Cardiac muscle cell (in vitro differentiated cells and primary cell): ENCODE results near the gene DUS3L. TPM values are rescaled to one million over a fixed set of nuclear protein-coding genes. Genes with fewer than 3 reads are reported as not detected.

Experiments
- DNase-seq, 2 donors: peaks; one replicate each; pipeline versions ENCODE4 v3.0.0 to v3.0.0-alpha.2; 2010 to 2017; ENCODE audit warnings: low read depth in 1 of 2, low spot score in 1 of 2
- H3K27ac ChIP-seq: fragments of 200-600 bp; sonication (generic); 2 replicates; pipeline ENCODE4 v1.5.1; 2016
- H3K27me3 ChIP-seq: fragments of 200-600 bp; sonication (generic); 2 replicates; pipeline ENCODE4 v1.6.0; 2016; ENCODE audit warnings: control low read depth
- H3K36me3 ChIP-seq: fragments of 200-600 bp; sonication (generic); 2 replicates; pipeline ENCODE4 v1.5.1; 2016; ENCODE audit warnings: control low read depth
- H3K4me1 ChIP-seq: fragments of 200-600 bp; sonication (generic); 2 replicates; pipeline ENCODE4 v1.8.1; 2017; ENCODE audit warnings: low read depth, mild to moderate bottlenecking, mixed run types
- H3K4me3 ChIP-seq: fragments of 200-600 bp; sonication (generic); 2 replicates; pipeline ENCODE4 v1.5.1; 2016; ENCODE audit warnings: mild to moderate bottlenecking
- H3K9me3 ChIP-seq: fragments of 200-600 bp; sonication (generic); 2 replicates; pipeline ENCODE4 v1.5.1; 2017; ENCODE audit warnings: low read depth, mild to moderate bottlenecking, control low read depth
- CTCF ChIP-seq: IDR thresholded peaks from 2 replicates; pipeline ENCODE4 v1.5.1; 2012; ENCODE audit warnings: low read depth, mild to moderate bottlenecking, low read length
- polyA plus RNA-seq: library from polyadenylated mRNA; unstranded; fragments of >200 nt; fragmentation: Nextera tagmentation; extraction: Ambion mirVana; gene quantifications from 2 replicates; pipeline ENCODE4 v1.2.1, GENCODE V29; 2016
- total RNA-seq: library from RNA; depleted of rRNA; stranded (reverse); fragments of >200 nt; gene quantifications from 2 replicates; pipeline ENCODE4 v1.2.3, GENCODE V29; 2016

The DUS3L gene
- total and polyA plus RNA-seq, 2 experiments from 2014 or later, result 39.1 to 43.4 TPM

DNA sequence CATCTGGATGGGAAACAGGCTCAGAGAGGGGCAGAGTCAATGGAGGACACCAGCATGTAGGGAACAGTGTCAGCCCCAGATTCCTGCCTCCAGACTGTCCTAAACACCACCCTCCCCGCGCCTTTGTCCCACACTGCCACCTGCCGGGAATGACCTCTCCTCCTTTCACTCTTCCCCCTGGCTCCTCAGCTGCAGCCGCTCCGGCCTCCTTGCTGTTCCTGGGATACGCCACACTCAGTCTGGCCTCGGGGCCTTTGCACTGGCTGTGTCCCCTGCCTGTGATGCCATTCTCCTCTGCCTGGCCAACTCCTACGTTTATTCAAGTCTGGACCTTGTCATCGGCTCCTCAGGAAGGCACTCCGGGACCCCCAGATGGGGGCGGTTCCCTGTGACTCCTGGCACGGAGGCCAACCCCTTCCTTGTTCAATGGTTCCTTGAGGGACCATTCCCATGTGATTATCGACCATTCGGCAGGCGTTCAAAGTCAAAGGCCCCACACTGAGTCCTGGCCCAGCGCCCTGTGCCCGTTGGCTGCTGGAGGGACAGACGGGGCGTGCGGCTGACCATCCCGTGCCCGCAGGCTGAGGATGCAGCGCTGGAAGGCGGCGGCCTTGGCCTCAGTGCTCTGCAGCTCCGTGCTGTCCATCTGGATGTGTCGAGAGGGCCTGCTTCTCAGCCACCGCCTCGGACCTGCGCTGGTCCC lies 32.8 kb upstream of the DUS3L start:
- Histone ChIP-seq H3K36me3 (no peaks in the 10 kb centered on the region), H3K4me3 (no peak overlapping the region), H3K27me3 (no peaks in the 10 kb centered on the region), H3K27ac (no peak overlapping the region), H3K4me1 (peaks cover 10% of the 10 kb centered on the region), H3K9me3 (no peaks in the 10 kb centered on the region)
- DNase-seq, result no peak
- TF ChIP-seq CTCF, result no peak

DNA sequence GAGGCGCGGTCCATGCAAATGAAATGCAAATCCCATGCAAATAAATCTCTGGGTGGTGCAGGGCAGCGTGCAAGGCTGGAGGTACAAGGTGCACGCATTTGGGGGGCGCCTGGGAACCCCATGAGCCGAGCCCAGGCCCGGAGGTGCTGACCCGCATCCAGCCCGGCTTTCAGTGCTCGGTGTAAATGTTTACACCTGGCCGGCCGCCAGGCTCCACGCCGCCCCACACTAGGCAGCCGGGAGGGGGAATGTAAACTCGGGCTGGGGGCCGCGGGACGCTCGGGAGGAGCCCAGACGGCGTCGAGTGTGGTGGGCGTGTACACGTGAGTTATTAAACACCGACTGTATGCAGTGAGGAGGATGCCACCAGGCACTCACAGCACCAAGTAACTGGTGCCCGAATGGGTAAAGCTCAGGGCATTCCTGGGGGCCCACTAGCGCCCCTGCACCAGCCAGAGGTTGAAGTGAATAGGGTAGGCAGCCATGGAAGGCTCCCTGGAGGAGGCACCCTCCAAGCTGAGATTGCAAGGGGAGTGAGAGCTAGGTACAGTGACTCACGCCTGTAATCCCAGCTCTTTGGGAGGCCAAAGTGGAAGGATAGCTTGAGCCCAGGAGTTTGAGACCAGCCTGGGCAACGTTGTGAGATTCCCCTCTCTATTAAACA lies 31.4 kb upstream of the DUS3L start:
- Histone ChIP-seq H3K4me1 (peaks cover 10% of the 10 kb centered on the region), H3K27ac (no peak overlapping the region), H3K4me3 (no peak overlapping the region), H3K9me3 (no peaks in the 10 kb centered on the region), H3K27me3 (no peaks in the 10 kb centered on the region), H3K36me3 (no peaks in the 10 kb centered on the region)
- DNase-seq, result no peak
- no peak for TF ChIP-seq CTCF

- TF ChIP-seq CTCF, result no peak
- Histone ChIP-seq H3K27me3 (no peaks in the 10 kb centered on the region), H3K27ac (no peak overlapping the region), H3K4me1 (peaks cover 4% of the 10 kb centered on the region), H3K9me3 (no peaks in the 10 kb centered on the region), H3K36me3 (no peaks in the 10 kb centered on the region), H3K4me3 (no peak overlapping the region)
- no peak for DNase-seq
Measured at GRCh38 chr19:5821521-5822180, 30.7 kb upstream of the DUS3L start.

DNA sequence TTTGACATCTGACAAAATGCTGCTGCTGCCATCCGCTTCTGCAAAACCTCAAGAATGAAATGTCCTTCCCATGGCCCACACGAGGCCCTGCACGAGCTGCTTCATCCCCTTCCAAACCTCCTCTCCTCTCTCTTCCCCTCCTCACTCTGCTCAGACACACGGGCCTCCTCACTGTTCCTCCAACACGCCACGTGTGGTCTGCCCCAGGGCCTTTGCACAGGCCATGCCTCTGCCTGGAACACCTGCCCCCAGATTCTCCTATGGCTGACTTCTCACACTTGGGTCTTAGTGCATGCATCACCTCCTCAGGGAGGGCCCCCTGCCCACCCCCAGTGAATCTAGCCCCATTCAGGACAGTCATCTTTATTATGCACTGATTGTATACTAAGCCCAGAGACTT lies 29.8 kb upstream of the DUS3L start:
- Histone ChIP-seq H3K9me3 (no peaks in the 10 kb centered on the region), H3K27me3 (no peaks in the 10 kb centered on the region), H3K27ac (no peak overlapping the region), H3K4me3 (no peak overlapping the region), H3K36me3 (no peaks in the 10 kb centered on the region), H3K4me1 (peaks cover 4% of the 10 kb centered on the region)
- no peak for TF ChIP-seq CTCF
- DNase-seq, result no peak

DNA sequence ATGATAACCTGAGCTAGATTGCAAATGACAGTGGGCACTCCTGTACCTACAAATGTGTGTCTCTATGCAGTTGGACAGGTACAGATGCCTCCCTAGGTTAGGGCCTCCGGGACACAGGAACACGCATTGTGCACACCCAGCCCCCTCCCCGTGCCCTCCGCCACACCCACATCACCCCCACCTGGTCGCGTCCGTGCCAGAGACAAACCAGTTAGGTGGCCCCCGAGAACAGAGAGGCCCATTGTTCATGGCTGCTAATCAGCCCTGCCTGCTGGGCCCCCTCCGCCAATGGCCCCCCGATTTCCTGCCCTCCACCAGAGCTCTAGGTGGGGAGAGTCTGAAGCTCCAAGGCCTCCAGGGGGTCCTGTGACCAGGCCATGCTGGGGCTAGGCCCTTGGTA lies 27.6 kb upstream of the DUS3L start:
- H3K4me3 ChIP-seq, result no peak overlapping the region
- H3K27ac ChIP-seq, result no peak overlapping the region
- H3K36me3 ChIP-seq, result no peaks in the 10 kb centered on the region
- TF ChIP-seq CTCF, result no peak
- peaks cover 4% of the 10 kb centered on the region for H3K4me1 ChIP-seq
- no peaks in the 10 kb centered on the region for H3K27me3 ChIP-seq
- no peaks in the 10 kb centered on the region for H3K9me3 ChIP-seq
- no peak for DNase-seq
